GM12864 (cell line): ENCODE data around the gene CDH4.

Experiments
- DNase-seq: peaks from one replicate; pipeline ENCODE4 v3.0.0-alpha.2; 2011; ENCODE audit warnings: low read depth
- H3K4me3 ChIP-seq: 2 replicates; pipeline ENCODE4 v1.5.1; 2011; ENCODE audit warnings: mild to moderate bottlenecking, low read depth, low read length, control low read depth
- TF ChIP-seq, protein P1 (sequence below): IDR thresholded peaks from 2 replicates; pipeline ENCODE4 v1.5.1; 2011; ENCODE audit warnings: low read depth, mild to moderate bottlenecking, moderate library complexity, low read length, control low read depth, inconsistent platforms; ENCODE audit errors: missing control alignments

CDH4 gene

DNA sequence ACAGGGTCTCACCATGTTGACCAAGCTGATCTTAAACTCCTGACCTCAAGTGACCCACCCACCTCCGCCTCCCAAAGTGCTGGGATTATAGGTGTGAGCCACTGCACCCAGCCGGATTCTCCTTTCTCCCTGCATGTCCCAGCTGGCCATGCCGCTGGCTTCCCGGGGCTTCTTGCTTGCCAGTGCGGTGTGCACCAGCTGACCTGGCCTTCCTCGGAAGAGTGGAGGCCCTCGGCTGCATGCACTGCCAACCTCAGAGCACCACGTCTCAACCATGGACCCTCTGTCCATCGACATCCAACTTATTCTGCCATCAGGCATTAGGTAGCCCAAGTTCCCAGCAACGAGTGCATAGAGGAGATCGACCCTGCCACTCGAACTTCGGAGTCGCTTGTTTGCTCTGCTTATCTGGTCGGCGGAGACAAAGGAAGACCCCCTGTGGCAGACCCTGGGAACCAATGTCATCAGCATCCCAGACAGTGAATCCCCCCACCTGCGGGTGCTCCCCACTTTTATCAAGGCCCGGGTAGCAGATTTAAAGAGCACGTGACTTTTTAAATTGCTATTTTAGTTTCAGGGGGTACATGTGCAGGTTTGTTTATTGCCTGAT lies 307.8 kb downstream of the CDH4 start:
- DNase-seq: no peak
- H3K4me3 ChIP-seq: no peak overlapping the region
- TF ChIP-seq, protein P1, sequence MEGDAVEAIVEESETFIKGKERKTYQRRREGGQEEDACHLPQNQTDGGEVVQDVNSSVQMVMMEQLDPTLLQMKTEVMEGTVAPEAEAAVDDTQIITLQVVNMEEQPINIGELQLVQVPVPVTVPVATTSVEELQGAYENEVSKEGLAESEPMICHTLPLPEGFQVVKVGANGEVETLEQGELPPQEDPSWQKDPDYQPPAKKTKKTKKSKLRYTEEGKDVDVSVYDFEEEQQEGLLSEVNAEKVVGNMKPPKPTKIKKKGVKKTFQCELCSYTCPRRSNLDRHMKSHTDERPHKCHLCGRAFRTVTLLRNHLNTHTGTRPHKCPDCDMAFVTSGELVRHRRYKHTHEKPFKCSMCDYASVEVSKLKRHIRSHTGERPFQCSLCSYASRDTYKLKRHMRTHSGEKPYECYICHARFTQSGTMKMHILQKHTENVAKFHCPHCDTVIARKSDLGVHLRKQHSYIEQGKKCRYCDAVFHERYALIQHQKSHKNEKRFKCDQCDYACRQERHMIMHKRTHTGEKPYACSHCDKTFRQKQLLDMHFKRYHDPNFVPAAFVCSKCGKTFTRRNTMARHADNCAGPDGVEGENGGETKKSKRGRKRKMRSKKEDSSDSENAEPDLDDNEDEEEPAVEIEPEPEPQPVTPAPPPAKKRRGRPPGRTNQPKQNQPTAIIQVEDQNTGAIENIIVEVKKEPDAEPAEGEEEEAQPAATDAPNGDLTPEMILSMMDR: no peak

DNA sequence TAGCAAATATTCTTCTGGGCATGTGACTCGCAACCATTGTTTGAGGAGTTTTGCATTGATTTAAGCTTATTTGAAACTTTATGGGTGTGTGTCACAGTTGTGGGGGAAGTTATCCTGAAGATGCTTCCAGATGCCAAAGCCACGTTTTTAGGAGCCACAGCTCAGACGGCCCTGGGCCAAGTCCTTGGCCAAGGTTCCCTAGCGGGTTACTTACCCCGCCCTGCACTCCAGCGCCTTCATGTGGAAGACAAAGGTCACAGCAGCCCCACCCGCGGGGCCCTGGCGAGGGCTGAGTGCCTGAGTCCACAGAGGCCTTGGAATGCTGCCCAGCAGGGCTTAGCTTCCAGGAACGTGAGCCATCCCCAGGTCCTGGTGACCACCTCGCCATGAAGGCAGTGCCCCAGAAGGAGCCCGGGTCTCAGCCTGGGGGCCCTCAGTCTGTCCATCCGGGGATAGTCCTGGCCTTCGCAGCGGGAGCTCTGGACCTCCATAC lies 308.3 kb downstream of the CDH4 start:
- DNase-seq: no peak
- no peak overlapping the region for H3K4me3 ChIP-seq
- TF ChIP-seq, protein P1: no peak

DNA sequence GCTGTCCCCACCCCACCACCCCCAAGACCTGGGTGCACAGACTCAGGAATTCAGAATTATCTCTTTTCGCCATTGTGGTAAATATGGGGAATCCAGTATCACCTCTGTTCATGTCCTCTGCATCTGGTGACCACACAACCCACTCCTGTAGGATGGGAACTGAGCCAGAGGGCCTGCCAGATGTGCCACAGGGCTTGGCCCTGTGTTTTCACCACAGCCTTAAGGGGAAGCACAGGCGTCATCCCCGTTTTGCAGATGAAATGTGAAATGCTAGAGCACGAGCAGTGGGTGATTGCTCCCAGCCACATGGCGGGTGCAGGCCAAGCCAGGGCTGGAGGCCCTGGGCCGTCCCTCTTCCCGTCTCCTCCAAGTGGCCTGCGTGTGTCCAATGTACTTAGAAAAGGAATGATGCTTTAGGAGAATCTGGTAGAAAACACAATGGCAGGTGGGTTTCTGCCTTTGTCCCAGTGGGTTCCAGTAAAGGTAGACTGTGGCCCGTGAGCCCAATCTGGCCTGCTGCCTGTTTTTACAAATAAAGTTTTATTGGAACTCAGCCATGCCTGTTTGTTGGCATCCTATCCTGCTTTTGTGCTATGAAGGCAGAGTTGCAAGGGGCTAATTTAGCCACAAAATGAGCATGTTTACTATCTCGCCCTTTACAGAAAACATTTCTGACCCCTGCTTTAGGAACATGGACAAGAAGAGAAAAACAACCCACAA lies 309.2 kb downstream of the CDH4 start:
- H3K4me3 ChIP-seq: no peak overlapping the region
- DNase-seq: no peak
- TF ChIP-seq, protein P1: no peak

- H3K4me3 ChIP-seq: no peak overlapping the region
- TF ChIP-seq, protein P1: no peak
- DNase-seq: no peak
These were observed 310.4 kb downstream of the CDH4 start for GRCh38 chr20:61562491-61562890.

GRCh38 chr20:61562897-61563504 lies 310.9 kb downstream of the CDH4 start:
- DNase-seq: no peak
- H3K4me3 ChIP-seq: no peak overlapping the region
- TF ChIP-seq, protein P1: no peak

DNA sequence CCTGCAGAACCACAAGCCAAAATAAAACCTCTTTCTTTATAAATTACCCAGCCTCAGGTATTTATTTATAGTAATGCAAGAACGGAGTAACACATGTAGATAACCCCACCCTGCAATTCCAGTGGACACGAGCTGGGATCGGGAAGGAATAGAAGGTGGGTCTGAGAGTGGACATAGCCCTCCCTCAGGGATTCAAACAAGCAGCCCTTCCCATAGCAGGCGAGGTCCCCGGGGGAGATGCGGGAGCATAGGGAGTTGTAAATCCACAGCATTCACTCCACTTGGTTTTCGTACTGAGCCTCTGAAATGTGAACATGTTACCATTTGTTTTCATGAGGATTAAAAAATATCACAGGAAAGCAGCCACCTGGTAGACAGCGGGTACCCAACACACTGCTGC lies 312.6 kb downstream of the CDH4 start:
- TF ChIP-seq, protein P1: no peak
- no peak for DNase-seq

More for the DNA sequence above, 312.6 kb downstream of the CDH4 start:
- no peak overlapping the region for H3K4me3 ChIP-seq
